IPS-18a (cell line): ENCODE measurements around the gene RUNX3.

ENCODE experiments used
- H3K27ac ChIP-seq: one replicate; pipeline ENCODE4 v1.5.1; 2013; ENCODE audit warnings: low read length
- H3K27me3 ChIP-seq: one replicate; pipeline ENCODE4 v1.6.1; 2013; ENCODE audit warnings: mild to moderate bottlenecking, low read length; ENCODE audit not compliant: control insufficient read depth, insufficient read depth
- H3K36me3 ChIP-seq: one replicate; pipeline ENCODE4 v1.6.1; 2013; ENCODE audit warnings: low read depth, low read length; ENCODE audit not compliant: control insufficient read depth
- H3K4me1 ChIP-seq: one replicate; pipeline ENCODE4 v1.6.1; 2013; ENCODE audit warnings: low read depth, low read length; ENCODE audit not compliant: control insufficient read depth
- H3K4me3 ChIP-seq: one replicate; pipeline ENCODE4 v1.5.1; 2013; ENCODE audit warnings: low read length
- H3K9ac ChIP-seq: one replicate; pipeline ENCODE4 v1.6.1; 2013; ENCODE audit warnings: mild to moderate bottlenecking, low read length, moderate library complexity
- H3K9me3 ChIP-seq: one replicate; pipeline ENCODE4 v1.6.1; 2013; ENCODE audit warnings: low read depth, low read length; ENCODE audit not compliant: control insufficient read depth

Gene RUNX3

DNA sequence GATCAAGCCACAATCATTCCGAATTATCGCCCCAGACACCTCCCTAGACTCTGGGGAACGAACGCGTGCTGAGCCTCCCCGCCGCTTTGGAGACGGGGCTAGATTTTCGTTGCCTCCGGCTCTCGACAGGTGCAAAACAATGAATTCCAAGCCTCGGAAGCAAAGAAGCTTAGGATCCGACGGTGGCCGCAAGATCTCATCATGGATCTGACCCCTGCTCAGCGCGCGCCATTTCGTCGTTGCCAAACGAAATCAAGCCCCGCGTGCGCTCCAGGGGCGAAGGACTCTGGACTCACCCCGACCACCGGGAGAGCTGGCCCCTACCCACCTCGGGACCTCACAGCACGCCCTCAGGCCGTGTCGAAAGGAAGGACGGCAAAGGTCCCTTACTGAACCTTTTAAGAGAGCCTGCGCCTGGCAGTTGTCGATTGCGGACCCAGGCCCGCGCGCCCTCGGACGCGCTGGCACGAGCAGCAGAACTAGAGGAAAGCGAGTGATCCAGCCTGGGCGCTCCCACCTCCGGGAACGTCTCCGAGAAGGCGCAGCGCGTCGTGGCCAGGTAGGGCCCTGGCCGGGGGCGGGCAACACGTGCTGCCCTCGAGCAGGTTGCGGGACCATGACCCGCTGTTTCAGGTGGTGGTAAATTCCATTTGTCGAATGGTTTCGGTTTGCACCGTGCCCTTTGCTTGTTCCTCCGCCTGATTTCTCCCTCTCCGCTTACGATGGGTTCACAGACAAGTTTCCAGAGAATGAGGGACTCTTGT lies 1.6 kb upstream of the RUNX3 start:
- no peaks in the 10 kb centered on the region for H3K9me3 ChIP-seq
- no peak overlapping the region for H3K9ac ChIP-seq
- H3K4me1 ChIP-seq = peaks cover 36% of the 10 kb centered on the region
- no peaks in the 10 kb centered on the region for H3K36me3 ChIP-seq
- peaks cover 95% of the 10 kb centered on the region for H3K27me3 ChIP-seq
- H3K27ac ChIP-seq = no peak overlapping the region
- H3K4me3 ChIP-seq = peak overlapping the region; percentile 35

DNA sequence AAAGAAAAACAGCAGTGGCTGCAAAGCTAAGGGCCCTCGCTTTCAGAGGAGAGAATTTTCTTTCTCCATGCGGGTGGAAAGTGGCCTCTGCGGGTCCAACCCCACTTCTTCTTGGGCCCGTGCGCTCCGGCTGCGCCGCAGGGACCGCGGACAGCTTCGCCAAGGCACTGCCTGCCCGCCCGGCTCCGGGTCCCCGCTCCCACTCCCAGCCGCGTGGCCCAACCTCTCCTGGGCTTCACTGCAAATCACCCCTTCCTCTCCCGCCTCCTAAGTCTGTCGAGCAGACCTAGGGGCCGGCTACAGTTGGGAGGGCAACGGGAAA lies 1.0 kb upstream of the RUNX3 start:
- H3K27ac ChIP-seq = no peak overlapping the region
- H3K9me3 ChIP-seq = no peaks in the 10 kb centered on the region
- H3K9ac ChIP-seq = no peak overlapping the region
- H3K36me3 ChIP-seq = no peaks in the 10 kb centered on the region
- peaks cover 42% of the 10 kb centered on the region for H3K4me1 ChIP-seq
- peaks cover 96% of the 10 kb centered on the region for H3K27me3 ChIP-seq
- peak overlapping the region; percentile 49 for H3K4me3 ChIP-seq

DNA sequence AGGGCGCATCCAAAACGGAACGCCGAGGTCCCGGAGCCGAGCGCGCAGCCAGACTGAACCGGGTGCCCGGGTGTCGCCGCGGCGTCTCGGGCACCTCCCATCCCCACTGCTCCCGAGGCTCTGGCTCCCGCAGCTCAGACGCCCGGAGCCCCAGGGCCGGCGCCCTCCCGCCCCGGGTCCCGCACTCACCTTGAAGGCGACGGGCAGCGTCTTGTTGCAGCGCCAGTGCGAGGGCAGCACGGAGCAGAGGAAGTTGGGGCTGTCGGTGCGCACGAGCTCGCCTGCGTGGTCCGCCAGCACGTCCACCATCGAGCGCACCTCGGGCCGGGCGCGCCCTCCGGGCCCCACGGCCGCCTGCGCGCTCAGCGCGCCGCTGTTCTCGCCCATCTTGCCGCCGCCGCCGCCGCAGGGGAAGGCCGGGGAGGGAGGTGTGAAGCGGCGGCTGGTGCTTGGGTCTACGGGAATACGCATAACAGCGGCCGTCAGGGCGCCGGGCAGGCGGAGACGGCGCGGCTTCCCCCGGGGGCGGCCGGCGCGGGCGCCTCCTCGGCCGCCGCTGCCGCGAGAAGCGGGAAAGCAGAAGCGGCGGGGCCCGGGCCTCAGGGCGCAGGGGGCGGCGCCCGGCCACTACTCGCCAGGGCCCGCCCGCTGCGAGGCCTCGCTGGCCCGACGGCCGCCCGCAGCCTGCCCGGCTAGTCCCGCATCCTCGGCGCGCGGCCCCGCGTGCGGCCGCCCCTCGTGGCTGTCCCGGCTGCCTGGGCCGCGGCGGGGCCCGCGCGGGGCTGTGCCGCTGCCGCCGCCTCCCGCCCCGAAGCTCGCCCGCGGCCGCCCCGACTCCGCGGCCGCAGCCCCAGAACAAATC lies 447 bp downstream of the RUNX3 start:
- H3K4me1 ChIP-seq = peaks cover 47% of the 10 kb centered on the region

DNA sequence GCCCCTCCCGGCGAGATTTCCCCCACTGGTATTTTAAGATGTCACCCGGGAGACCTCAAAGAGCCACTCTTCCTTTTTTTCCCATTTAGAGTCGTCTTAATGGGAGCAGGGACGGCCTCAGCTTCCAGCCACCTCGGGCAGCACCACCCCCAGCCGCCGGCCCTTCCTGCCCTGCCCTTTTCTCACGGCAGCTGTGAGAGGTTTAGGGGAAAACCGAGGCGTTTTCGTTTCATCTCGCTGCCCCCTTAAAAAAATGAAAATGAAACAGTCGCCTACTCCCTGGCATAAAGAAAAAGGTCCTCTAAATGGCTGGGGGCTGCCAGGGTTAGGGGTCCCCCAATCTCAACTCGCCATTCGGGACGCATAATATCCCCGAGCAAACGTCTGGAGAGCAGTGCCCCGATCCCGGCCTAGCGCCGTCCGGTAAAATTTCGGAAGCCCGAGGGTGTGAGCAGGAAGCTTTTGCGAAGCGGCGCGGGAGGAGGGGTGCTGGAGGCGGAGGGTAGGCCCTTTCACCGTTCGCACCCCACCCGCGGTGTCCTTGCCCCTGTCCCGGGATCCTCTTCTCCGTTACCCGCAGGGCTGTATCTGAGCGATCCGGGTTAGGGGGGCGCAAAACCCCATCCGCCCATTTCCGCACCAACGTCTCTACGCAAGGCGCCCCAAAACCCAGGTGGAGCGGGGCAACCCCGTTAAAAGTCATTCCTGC lies 1.2 kb downstream of the RUNX3 start:
- Histone ChIP-seq H3K4me3 (peak overlapping the region; percentile 33), H3K27me3 (peaks cover 93% of the 10 kb centered on the region), H3K4me1 (peaks cover 45% of the 10 kb centered on the region), H3K27ac (no peak overlapping the region), H3K9me3 (no peaks in the 10 kb centered on the region), H3K9ac (no peak overlapping the region), H3K36me3 (no peaks in the 10 kb centered on the region)

More for the DNA sequence above, 447 bp downstream of the RUNX3 start:
- no peak overlapping the region for H3K27ac ChIP-seq
- no peaks in the 10 kb centered on the region for H3K9me3 ChIP-seq
- H3K4me3 ChIP-seq = peak overlapping the region; percentile 33
- no peak overlapping the region for H3K9ac ChIP-seq
- peaks cover 96% of the 10 kb centered on the region for H3K27me3 ChIP-seq
- H3K36me3 ChIP-seq = no peaks in the 10 kb centered on the region

DNA sequence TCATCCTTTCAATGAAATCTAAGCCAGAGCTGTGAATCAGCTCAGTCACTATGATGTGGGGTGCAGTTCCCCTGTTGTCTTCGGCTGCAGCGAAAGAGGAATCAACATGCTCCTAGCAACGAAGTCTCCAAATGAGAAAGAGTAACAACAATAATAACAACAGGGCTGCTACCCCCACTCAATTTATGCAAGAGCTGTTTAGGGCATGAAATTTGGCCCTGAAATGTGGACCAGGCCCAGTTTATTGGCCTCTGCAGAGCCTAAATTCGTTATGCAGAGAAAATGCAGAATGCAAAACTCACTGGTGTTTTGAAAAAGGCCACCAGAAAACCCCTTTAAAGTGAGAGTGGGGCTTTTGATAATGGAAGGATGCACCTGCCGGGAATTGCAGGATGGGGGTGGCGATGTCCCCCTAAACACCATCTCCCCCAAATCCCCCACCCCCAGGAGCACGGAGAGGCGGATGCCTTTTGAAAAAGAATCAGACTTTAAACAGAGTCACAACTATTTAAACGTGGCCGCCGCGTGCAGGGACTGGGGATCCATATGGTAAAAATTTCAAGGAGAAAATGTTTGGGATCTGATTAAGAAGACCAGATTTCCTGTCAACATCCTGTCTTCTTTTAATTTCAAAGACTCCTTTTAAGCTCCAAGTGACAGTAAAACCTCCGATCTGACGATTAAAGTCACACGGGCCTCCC lies 1.9 kb downstream of the RUNX3 start:
- Histone ChIP-seq H3K36me3 (no peaks in the 10 kb centered on the region), H3K27me3 (peaks cover 86% of the 10 kb centered on the region), H3K4me3 (peak overlapping the region; percentile 33), H3K9ac (no peak overlapping the region), H3K9me3 (no peaks in the 10 kb centered on the region), H3K27ac (no peak overlapping the region), H3K4me1 (peaks cover 44% of the 10 kb centered on the region)

DNA sequence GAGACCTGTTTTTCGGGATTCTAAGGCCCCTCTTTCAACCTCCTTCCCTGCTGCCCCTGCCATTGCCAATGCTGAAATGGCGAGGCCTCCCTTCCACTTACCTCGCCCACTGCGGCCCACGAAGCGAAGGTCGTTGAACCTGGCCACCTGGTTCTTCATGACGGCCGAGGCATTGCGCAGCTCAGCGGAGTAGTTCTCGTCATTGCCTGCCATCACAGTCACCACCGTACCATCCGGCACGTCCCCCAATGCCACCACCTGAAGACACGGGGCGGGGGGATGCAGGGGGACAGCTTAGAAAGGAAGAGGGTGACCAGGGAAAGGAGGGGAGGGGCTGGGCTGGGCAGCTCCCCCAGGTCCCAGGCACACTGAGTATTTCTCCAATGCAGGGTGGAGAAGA lies 2.6 kb downstream of the RUNX3 start:
- H3K4me1 ChIP-seq = peaks cover 43% of the 10 kb centered on the region
- H3K4me3 ChIP-seq = no peak overlapping the region
- no peaks in the 10 kb centered on the region for H3K9me3 ChIP-seq
- no peak overlapping the region for H3K27ac ChIP-seq
- no peaks in the 10 kb centered on the region for H3K36me3 ChIP-seq
- H3K9ac ChIP-seq = no peak overlapping the region
- peaks cover 79% of the 10 kb centered on the region for H3K27me3 ChIP-seq

DNA sequence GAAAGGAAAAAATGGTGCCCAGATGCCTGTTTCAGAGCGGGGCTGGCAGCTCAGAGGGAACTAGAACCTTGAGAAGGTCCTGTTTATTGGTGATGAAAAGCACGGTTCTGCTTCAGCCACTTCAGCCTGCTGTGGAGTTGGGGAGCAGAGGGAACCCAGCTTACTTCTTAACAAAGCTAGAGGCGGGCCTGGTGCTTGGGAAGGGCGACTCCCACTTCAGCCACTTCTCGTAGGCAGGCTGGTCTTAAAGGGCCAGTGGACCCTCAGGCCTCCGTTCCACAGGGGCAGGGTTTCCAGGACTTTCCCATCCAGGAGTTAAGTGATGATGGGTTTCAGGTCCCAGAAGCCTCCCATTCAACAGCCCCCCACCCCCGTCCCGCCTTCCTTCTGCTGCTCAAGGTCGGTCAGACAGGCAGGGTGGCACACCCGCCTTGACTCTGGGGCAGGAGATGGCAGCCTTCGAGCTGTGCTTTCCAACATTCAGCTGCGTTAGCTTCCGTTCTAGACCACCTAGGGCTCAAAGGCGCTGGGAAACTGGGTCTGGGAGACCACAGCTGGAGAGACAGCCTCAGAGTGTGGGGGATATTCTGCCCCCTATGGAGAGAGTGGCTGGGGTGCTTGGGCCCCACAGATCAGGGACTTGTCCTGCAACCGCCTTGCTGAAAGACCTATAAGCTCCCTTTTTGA lies 3.4 kb downstream of the RUNX3 start:
- Histone ChIP-seq H3K27me3 (peaks cover 72% of the 10 kb centered on the region), H3K9me3 (no peaks in the 10 kb centered on the region), H3K4me3 (peak overlapping the region; percentile 38), H3K9ac (no peak overlapping the region), H3K36me3 (no peaks in the 10 kb centered on the region), H3K27ac (no peak overlapping the region), H3K4me1 (peaks cover 39% of the 10 kb centered on the region)

DNA sequence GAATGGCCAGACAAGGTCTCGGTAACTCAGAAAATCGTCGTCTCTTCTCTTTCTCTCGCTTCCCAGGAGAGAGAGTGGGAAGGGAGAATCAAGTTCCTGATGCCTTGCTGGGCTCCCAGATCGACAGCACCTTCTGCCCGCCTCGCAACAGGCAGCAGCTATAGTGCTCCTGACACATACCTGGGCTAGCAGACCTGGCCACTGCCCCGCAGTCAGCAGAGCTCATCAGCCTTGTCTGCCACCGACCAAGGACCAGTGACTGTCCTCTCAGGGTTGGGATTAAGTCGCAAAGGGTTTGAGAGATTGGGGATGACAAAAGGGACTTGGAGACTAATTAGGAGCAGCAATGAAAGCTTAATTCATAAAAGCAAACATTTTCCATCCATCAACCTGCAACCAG lies 4.1 kb downstream of the RUNX3 start:
- H3K9ac ChIP-seq = no peak overlapping the region
- no peaks in the 10 kb centered on the region for H3K36me3 ChIP-seq
- peak overlapping the region; percentile 38 for H3K4me3 ChIP-seq
- peaks cover 64% of the 10 kb centered on the region for H3K27me3 ChIP-seq
- no peak overlapping the region for H3K27ac ChIP-seq
- H3K9me3 ChIP-seq = no peaks in the 10 kb centered on the region
- H3K4me1 ChIP-seq = peaks cover 35% of the 10 kb centered on the region

DNA sequence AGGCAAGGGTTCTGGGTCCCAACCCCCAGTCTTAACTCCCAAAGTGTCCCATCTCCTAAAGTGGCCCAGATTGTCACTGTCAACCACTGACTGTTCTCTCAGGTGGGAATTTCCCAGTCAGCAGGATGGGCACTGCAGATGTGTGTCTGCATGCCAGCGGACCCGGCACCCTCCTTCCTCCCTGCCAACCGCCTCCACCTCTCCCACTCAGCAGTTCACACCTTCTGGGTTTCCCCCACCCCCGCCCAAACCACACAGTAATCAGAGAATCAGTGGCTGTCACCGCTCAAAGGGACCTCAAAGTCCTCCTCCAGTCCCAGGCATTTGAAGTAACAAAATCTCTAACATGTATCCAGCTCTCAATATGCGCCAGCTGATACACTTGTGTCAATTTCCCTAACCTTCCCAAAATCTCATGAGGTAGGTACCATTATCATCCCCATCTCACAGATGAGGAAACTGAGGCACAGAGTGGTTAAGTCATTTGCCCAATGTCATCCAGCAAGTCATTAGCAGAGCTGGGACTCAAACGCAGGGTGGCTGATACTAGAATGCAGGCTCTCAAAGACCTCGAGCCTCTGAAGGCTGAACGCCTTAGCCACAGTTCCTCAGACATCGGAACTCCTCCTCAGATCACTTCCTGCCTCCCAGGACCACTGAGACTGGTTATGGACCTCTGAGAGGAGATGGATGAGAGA lies 4.8 kb downstream of the RUNX3 start:
- Histone ChIP-seq H3K4me1 (peaks cover 30% of the 10 kb centered on the region), H3K9me3 (no peaks in the 10 kb centered on the region)

DNA sequence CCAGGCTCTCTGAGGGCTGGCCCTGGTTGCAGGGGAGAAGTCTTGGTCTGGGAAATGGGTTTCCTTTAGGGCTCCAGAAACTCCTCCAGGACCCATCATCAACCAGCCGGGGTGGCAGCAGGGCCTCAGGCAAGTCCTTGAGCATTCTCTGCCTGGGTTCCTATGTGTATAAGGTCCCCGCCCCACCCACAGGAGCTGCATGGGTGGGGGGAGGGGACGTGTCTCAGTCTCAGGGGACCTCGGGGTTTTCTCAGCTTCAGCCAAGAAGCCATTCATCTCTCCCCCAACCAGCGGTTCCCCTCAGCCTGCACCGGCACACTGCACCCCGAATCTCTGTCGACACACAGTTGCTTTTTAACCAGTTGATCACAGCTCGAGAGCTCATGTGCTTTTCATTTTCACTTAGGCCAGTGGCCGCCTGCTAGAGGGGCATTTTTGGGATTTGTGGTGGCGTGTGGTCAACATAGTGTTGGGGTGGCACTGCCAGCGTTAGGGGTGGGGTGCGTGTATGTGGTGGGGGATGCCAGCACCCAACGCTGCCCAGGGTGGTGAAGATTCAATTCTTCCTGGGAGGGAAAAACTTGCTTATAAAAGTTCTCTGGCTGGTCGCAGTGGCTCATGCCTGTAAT lies 6.5 kb downstream of the RUNX3 start:
- peaks cover 44% of the 10 kb centered on the region for H3K27me3 ChIP-seq

More for the DNA sequence above, 4.8 kb downstream of the RUNX3 start:
- Histone ChIP-seq H3K36me3 (no peaks in the 10 kb centered on the region), H3K27me3 (peaks cover 57% of the 10 kb centered on the region), H3K27ac (no peak overlapping the region), H3K9ac (no peak overlapping the region), H3K4me3 (no peak overlapping the region)

More for the DNA sequence above, 6.5 kb downstream of the RUNX3 start:
- H3K4me3 ChIP-seq = no peak overlapping the region
- peaks cover 30% of the 10 kb centered on the region for H3K4me1 ChIP-seq
- H3K36me3 ChIP-seq = no peaks in the 10 kb centered on the region
- H3K9ac ChIP-seq = no peak overlapping the region
- H3K9me3 ChIP-seq = no peaks in the 10 kb centered on the region
- H3K27ac ChIP-seq = no peak overlapping the region
